GM21381 (cell line): ENCODE measurements around the gene LTC4S.
"Not testable (repeated sequence)": the region's sequence is repeated elsewhere in the genome, so short reads cannot be mapped to it uniquely, and the experiment has no call there.

Source experiments
- ATAC-seq: cut with Tn5 transposase; IDR thresholded peaks from one replicate; pipeline ENCODE4 v1.9.1; 2021; ENCODE audit warnings: mild to moderate bottlenecking, moderate library complexity; ENCODE audit not compliant: unreplicated experiment

LTC4S gene

DNA sequence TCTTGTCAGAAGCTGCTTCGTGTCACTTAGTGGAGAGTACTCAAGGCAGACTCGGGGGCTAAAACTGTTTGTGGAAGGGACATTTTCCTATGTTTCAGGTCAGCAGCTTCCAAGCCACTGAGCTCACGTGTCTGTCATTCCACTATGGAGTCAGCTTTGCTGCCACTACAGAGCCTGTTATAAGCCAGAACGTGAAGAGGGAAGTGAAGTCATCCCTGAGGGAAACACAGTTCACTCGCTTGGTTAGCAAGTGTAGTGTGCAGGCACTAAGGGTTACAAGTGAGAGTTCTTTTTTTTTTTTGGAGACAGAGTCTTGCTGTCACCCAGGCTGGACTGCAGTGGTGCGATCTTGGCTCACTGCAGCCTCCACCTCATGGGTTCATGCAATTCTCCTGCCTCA is 24.5 kb upstream of the LTC4S start:
- no peak for ATAC-seq

DNA sequence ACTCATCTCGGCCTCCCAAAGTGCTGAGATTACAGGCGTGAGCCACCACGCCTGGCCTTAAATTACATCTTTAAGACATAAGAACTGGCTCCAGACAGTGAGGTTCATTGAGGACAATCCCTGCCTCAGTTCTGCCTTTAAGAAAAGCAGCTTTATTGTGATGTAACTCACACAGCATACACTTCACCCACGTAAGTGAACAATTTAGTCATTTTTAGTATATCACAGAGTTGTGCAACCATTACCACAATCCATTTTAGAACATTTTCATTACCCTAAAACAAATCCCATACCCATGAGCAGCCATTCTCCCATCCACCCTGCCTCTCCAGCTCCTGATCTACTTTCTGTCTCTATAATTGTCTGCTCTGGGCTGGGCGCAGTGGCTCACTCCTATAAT is 24.0 kb upstream of the LTC4S start:
- no peak for ATAC-seq

DNA sequence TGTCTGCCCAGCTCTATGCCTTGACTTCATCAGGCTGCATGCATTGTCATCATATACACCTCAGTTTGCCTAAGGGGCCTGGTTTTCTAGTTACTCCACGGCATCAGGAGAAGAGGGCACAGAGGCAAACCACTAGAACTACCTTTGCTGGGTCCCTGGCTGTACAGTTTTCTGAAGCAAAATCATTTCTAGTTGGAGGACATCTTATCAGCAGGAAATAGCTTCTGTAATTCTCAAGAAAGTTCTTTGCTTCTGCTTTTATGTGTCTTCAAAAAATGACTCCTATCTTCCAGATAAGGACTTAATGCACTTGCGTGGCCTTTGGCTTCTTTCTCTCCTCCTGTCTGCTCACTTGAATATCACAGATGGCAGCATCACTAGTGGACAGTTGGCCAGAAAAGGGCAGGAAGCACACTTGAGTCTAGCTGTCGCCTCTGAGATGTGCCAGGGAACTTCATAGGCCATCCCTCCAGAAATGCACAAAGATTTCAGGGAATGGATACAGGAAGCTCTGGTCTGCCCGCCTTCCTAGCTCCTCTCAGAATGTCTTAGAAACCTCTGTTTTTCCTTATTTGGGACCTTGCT is 22.4 kb upstream of the LTC4S start:
- no peak for ATAC-seq

DNA sequence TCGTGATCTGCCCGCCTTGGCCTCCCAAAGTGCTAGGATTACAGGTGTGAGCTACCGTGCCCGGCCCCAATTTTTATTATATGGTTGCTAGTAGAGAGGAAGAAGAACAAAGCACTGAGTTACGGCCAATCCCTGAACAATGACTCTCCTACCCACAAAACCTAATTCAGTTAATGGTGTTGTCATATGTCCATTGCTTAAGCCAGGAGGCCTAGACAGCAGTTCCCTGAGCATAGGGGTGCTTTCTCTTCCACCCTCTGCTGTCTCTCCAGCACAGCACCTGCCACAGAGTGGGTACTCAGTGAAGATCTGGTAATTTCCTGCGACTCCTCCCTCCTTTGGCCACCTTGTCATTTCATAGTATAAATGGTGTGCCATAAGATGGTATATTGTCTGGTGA is 21.4 kb upstream of the LTC4S start:
- ATAC-seq: no peak

DNA sequence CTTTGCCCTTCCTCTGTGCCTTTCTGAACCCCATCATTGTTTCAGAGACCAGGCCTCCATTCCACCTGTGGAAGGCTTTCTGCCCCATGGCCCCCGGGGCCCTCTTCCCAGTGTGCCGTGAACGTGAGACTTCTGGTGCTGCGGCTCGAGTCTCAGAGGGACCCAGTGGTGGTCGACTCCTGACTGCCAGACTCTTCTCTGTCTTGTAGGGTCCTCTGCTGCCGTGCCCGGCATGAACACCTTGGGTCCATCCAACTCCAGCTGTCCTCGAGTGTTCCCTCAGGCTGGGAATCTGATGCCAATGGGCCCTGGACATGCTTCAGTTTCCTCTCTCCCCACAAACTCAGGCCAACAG is 20.1 kb upstream of the LTC4S start:
- no peak for ATAC-seq

DNA sequence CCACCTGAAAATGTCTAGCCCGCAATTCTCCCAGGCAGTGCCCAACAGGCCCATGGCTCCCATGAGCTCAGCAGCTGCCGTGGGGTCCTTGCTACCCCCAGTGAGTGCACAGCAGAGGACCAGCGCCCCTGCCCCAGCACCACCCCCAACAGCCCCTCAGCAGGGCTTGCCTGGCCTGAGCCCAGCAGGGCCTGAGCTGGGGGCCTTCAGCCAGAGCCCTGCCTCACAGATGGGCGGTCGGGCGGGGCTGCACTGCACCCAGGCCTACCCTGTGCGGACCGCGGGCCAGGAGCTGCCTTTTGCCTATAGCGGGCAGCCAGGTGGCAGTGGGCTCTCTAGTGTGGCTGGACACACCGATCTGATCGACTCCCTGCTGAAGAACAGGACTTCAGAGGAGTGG is 19.3 kb upstream of the LTC4S start:
- ATAC-seq: no peak

DNA sequence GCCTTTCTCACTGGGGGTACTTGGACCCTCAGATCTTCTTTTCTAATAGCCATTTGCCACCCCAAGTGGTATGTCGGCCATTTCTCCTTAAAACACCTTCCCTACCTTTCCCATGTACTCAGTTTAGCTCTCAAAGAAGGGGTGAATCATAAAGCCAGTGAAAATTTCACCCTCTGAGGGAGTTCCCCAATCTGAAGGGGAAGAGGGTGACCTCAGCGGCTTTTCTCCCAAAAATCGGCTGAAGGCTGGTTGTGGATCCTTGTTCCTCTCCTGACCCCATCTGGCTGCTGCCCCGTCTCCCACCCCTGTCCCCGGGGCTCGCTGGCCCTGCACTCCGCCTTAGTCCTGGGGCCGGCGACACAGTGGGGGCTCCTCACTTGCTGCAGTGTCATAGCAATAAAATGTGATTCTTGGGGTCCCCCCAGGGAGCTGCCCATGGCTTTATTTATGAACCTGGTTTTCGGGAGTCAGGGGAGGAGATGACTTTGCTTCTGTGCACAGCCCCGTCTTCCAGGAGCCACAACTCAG is 17.3 kb upstream of the LTC4S start:
- no peak for ATAC-seq

DNA sequence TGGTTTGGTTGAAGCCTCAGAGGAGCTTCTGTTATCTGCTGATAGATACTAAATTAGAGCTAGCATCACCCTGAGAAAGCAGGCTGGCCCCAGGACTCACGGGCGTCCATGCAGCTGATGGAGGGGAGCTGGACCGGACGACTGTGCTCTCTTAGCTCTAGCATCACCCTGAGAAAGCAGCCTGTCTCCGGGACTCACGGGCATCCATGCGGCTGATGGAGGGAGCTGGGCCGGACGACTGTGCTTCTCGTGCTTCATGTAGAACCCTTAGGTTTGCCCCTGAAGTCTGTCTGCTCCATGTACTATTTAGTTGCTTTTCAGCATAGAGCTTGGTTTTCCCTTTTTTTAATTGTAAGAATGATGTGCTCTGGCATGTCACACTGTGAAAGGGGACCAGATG is 16.3 kb upstream of the LTC4S start:
- ATAC-seq: no peak

DNA sequence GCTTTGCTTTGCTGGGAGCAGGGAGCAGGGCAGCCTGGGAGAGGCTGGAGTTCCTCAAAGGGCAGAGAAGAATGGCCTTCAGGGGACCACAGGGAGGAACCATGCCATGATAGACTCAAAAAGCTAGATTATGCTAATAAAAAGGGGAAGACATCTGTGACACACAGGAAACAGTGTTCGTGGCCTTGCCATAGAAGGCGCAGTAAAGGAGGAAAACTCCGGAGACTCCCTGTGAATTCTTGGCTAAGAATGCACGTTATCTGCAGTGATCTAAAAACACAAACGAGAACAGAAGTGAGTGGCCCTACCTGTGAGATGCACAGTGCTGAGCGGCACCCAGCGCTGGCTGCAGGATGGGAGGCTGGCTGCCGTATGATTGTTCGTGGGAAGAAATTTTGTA is 15.9 kb upstream of the LTC4S start:
- no peak for ATAC-seq

DNA sequence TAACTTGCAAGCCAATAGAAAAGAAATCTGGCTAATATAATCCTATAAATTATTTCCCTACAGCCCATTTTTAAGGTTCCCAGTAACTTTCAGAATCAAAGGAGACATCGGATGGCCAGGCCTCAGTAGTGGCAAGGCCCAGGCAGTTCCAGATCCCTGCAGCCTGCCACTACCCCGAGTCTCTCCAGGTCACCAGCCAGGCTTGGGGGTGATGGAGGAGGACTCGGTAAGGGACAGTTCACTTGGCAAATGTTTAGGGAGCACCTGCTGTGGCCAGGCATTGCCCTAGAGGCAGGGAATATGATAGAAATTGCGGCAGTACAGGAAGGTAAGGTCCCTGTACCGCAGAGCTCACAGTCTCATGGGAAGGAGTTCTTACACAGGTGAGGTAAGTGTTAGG is 15.2 kb upstream of the LTC4S start:
- ATAC-seq: no peak

DNA sequence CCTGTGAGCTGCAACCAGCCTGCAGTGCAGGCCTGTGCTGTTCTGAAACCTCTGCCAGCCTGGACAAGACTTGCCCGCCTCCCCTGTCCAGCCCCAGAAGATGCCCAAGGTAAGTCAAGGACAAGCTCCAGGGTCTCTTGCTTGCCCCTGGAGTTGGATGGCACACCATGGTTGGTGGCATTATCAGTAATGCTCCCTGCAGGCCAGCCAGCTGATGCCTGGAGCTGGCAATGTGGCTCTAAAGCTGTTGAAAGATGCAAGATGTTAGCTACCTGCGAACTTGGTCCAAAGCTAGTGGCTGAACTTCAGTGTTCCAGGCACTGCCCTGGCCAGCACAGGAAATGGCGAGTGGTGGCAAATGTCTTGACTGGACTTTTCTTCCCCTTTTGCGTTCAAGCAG is 14.0 kb upstream of the LTC4S start:
- ATAC-seq: no peak

DNA sequence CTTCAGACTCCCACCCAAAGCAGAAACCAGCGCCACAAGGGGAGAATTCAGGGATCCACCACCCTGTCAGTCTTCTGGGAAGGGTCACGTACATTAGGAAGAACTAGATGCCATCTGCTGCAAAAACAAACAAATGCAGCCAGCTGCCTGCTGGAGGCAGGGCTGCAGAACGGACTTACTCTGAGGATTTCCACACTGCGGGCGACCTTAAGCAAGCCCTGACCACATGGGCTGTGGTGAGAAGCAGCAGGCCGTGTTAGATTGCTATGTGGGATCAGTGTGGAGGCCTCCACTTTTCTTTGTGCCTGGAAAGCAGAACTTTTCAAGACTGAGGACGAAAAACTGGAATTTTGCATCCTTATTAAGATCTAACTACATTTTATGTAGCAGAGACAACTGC is 13.4 kb upstream of the LTC4S start:
- no peak for ATAC-seq

DNA sequence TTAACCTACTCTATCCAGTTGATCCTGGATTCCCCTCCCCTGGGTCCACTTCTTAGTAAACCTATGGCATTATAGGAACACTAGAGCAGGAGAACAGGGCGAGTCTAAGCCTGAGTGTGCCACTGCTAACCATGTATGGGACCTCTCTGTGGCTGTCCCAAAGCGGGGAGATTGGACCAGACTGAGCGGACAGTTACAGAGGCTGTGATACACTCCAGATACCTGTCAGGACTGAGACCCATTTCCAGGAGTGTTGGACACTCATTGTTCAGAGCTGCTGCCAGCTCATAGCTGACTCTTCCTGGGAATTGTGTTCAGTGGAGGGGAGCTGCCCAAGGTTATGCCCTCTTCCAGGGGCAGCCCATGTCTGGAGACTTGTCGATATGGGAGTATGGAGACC is 11.9 kb upstream of the LTC4S start:
- no peak for ATAC-seq

DNA sequence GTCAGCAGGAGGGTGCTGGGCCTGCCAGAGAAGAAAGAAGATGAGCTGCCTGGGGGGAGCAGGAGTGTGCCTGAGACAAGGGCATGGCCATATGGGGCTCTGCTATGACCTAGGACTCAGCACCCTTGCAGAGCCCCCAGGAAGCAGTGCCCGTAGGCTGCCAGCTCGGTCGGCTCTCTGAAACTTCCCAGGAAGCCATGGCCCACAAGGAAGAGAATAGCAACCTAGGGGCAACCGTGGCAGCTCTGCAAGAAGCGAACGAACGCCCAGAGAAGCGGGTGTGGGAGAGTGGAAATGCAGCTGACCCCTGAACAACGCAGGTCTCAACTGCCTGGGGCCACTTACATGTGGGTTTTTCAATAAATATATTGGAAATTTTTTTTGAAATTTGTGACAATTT is 10.7 kb upstream of the LTC4S start:
- no peak for ATAC-seq

DNA sequence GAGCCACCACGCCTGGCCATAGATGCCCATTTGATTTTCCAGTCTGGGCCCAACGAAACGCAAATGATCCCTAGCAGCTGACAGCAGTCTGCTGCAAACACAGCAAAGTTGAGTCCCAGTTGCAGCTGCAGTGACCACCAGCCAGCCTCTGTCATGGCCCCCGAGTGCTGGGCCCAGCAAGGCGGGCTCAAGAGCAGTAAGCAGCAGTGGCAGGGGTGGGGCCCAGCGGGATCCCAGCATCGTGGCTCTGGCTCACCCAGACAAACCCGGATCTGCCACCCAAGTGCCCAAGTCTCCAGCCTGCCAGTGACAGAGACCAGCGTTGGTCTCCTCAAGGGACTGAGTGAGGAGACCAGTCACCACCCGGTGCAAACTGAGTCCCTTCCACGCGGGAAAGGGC is 6.9 kb upstream of the LTC4S start:
- ATAC-seq: no peak

DNA sequence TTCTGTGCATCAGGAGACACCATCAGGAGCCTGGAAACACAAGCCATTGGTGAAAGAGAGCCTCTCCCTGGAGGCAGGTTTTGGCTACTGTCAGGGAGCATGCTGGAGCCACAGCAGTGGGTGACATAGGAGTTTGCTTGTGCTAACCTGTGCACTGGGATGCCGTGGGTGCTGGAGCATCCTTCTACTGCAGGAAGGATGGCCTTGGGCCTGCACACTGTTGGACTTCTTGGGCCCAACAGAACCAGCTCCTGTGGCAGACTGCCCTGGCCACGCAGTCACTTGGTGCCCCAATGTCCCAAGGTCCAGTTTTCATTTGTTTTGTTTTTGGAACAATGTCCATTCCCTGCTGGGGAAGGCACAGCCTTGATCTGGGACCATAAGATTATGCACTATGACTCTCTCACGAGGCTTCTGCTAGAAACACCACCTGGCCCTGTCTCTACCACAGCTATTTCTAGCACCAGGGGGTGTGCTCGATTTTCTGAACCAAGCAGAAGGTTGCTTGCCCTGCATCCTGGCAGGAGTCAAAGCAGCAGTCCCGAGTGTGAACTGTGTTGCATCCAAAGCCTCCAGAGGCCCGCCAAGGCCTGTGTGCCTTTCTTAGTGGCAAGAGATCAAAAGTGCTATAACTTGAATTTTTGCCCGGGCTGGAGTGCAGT is 5.5 kb upstream of the LTC4S start:
- ATAC-seq: no peak

DNA sequence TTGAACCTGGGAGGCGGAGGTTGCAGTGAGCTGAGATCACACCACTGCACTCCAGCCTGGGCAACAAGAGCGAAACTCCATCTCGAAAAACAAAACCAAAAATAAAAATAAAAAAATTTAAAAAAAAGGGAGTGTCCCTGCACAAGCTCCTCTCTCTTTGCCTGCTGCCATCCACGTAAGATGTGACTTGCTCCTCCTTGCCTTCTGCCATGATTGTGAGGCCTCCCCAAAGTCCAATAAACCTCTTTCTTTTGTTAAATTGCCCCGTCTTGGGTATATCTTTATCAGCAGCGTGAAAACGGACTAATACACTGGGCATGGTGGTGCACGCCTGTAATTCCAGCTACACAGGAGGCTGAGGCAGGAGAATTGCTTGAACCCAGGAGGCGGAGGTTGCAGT is 4.5 kb upstream of the LTC4S start:
- not testable (repeated sequence) for ATAC-seq

DNA sequence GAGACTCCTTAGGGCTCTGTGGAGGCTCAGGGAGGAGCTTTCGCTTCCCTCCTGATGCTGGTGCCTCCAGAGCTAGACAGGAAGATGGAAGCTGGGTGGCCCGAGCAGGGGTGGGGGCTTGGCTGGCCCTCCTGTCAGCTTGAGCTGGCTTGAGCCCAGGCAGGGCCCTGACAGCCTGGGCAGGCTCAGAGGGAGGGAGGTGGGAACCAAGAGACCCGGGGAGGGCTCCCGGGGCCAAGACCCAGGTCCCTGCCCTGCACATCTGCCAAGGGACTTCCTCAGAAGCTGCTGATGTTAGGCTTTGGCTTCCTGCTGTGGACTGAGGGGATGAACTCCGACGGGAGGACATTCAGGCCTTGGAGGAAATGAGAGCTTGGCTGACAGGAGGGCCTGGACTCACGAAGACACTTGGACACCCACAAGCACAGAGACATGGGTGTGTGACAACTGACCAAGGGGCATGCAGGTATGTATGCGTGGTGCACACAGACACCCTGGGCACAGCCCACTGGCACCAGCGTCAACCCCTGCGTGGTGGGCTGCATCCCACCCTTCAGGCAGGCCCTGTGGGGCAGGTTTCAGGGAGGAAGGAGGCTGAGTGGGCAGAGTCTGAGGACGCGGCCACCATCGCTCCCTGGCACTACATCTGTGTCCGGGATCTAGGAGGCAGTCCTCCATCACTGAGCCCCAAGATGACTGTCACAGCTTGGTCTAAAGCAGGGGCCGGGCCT is 1.7 kb upstream of the LTC4S start:
- no peak for ATAC-seq

DNA sequence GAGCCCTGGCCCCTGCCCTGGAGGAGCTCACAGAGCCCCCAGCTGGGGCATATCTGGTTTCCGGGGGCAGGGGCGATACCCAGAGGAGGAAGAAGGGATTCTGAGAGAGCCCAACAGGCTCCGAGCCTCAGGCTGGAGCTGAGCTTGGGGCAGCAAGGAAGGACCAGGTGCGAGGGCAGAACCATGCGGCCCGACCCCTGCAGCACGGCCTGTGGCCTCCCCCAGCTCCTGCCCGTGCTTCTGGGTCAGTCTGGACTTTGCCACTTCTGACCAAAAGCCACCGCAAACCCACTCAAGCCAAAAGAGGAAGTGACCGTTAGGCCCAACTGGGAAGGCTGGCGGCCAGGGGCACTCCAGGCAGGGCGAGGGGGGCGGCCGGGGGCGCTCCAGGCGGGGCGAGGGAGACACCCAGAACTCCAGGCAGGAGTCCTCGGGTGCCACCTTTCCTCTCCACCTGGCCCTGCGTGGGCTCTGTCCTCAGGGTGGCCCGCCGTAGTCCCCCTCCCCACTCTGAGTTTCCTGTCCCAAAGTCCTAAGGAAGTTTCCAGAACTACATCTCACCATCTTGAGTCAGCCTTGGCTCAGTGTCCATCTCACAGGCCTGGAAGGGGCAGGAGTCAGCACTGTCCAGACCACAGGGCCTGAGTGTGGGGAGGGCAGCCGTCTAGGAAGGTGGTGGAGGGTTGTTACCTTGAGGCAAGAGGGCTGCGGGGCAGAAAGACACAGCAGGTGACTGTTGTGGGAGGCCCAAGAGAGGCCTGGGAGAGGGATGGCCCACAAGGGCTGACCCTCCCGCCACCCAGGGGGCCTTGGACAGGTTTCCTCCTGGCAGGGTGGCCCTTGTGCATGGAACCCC is 946 bp upstream of the LTC4S start:
- ATAC-seq: no peak

DNA sequence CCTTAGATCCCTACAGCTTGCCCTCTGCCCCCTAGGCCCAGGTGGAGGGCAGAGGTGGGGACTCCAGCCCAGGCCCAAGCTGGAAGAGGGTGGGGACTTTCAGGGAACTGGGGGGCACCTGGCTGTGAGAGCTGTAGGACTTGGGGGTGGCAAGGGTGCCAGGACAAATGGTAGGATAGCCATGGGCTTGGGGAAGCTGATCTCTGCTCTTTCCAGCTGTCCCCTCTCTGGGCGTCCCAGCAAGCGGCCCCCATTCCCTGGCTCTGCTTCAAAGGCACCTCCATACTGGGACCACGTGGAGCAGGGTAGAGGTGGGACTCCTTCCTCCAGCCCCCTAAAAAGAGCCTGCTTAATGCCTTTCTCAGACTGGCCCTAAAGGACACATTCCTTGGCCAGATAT is 385 bp downstream of the LTC4S start:
- ATAC-seq: no peak

DNA sequence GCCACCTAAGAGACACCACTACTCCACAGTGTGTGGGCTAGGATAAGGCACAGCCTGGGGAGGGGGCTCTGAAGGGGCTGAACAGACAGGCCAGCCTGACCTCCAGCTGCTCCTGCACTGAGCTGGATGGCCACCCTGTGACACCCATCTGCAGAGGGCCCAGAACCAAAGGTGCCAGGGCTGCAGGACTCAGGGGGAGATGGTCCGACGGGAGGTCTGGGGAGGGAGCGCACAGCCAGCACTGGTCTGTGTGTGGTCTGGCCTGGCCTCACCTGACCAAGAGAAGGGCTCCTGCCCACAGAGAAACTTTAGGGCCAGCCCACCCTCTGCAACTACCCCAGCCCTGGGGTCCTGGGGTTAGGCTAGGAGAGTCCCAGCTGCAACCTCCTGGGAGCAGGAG is 789 bp downstream of the LTC4S start:
- ATAC-seq: no peak
